Measurements from ENCODE around the gene SASS6. TPM values are rescaled to one million over a fixed set of nuclear protein-coding genes. Genes with fewer than 3 reads are reported as not detected.

Gene SASS6
- total and polyA plus RNA-seq, 2 donors (not counting 1 experiment from before 2014, with no cell fraction given): 0.79 to 1.5 TPM

- Histone ChIP-seq H3K9me3 (ENCODE audit: control insufficient read depth, insufficient read depth, low read depth, low read length) (no peaks in the 10 kb centered on the region), H3K27ac (ENCODE audit: insufficient read depth, low read length) (no peak overlapping the region), H3K36me3 (ENCODE audit: control insufficient read depth, insufficient read depth, low read length) (peaks cover 2% of the 10 kb centered on the region), H3K4me3 (replicated peaks in 1 of 4; ENCODE audit: control extremely low read depth in 1 of 4, insufficient read depth in 1 of 4, low read depth in 3 of 4, low read length in 4 of 4) (no peak overlapping the region), H3K79me2 (ENCODE audit: control insufficient read depth, insufficient read depth, low read length) (no peaks in the 10 kb centered on the region), H4K20me1 (ENCODE audit: control insufficient read depth, extremely low read depth, insufficient read depth, low read length) (no peaks in the 10 kb centered on the region), H3K27me3 (ENCODE audit: control insufficient read depth, insufficient read depth, low read length) (no peaks in the 10 kb centered on the region), H2AFZ (ENCODE audit: low read length) (no peak overlapping the region), H3K9ac (ENCODE audit: insufficient read depth, low read length) (no peak overlapping the region), H3K4me2 (ENCODE audit: extremely low read depth, insufficient read depth, low read length) (no peak overlapping the region), H3K4me1 (ENCODE audit: control insufficient read depth, extremely low read depth, insufficient read depth, low read length) (no peaks in the 10 kb centered on the region)
- no peak for DNase-seq (ENCODE audit: low read depth in 2 of 2)
- TF ChIP-seq EZH2 (IDR thresholded peaks at IDR 0.05; ENCODE audit: low read length, missing control alignments) (no peak), CTCF (conservative IDR thresholded peaks at IDR 0.05 in 1 of 2, IDR thresholded peaks at IDR 0.05 in 1 of 2; ENCODE audit: low read depth in 1 of 2, low read length in 2 of 2) (no peak)
These were observed 66.8 kb downstream of the SASS6 start for GRCh38 chr1:100065969-100066227.

- H3K4me3 ChIP-seq (replicated peaks in 1 of 4; ENCODE audit: control extremely low read depth in 1 of 4, insufficient read depth in 1 of 4, low read depth in 3 of 4, low read length in 4 of 4): no peak overlapping the region
- H3K79me2 ChIP-seq (ENCODE audit: control insufficient read depth, insufficient read depth, low read length): no peaks in the 10 kb centered on the region
- no peaks in the 10 kb centered on the region for H3K4me1 ChIP-seq (ENCODE audit: control insufficient read depth, extremely low read depth, insufficient read depth, low read length)
- no peak for TF ChIP-seq EZH2 (IDR thresholded peaks at IDR 0.05; ENCODE audit: low read length, missing control alignments)
- TF ChIP-seq CTCF (conservative IDR thresholded peaks at IDR 0.05 in 1 of 2, IDR thresholded peaks at IDR 0.05 in 1 of 2; ENCODE audit: low read depth in 1 of 2, low read length in 2 of 2): no peak
- peaks cover 2% of the 10 kb centered on the region for H3K36me3 ChIP-seq (ENCODE audit: control insufficient read depth, insufficient read depth, low read length)
- no peak overlapping the region for H2AFZ ChIP-seq (ENCODE audit: low read length)
- H3K9ac ChIP-seq (ENCODE audit: insufficient read depth, low read length): no peak overlapping the region
- H3K9me3 ChIP-seq (ENCODE audit: control insufficient read depth, insufficient read depth, low read depth, low read length): no peaks in the 10 kb centered on the region
- H4K20me1 ChIP-seq (ENCODE audit: control insufficient read depth, extremely low read depth, insufficient read depth, low read length): no peaks in the 10 kb centered on the region
- no peaks in the 10 kb centered on the region for H3K27me3 ChIP-seq (ENCODE audit: control insufficient read depth, insufficient read depth, low read length)
- DNase-seq (ENCODE audit: low read depth in 2 of 2): peak in 1 of 2 donors; percentile 17
- H3K27ac ChIP-seq (ENCODE audit: insufficient read depth, low read length): no peak overlapping the region
- no peak overlapping the region for H3K4me2 ChIP-seq (ENCODE audit: extremely low read depth, insufficient read depth, low read length)
These were observed 67.4 kb downstream of the SASS6 start for GRCh38 chr1:100065183-100065968.

GRCh38 chr1:100061681-100062080 lies 71.0 kb downstream of the SASS6 start:
- Histone ChIP-seq H2AFZ (ENCODE audit: low read length) (no peak overlapping the region), H3K27ac (ENCODE audit: insufficient read depth, low read length) (no peak overlapping the region), H3K27me3 (ENCODE audit: control insufficient read depth, insufficient read depth, low read length) (no peaks in the 10 kb centered on the region), H3K4me2 (ENCODE audit: extremely low read depth, insufficient read depth, low read length) (no peak overlapping the region), H3K36me3 (ENCODE audit: control insufficient read depth, insufficient read depth, low read length) (no peaks in the 10 kb centered on the region), H3K4me3 (replicated peaks in 1 of 4; ENCODE audit: control extremely low read depth in 1 of 4, insufficient read depth in 1 of 4, low read depth in 3 of 4, low read length in 4 of 4) (no peak overlapping the region), H4K20me1 (ENCODE audit: control insufficient read depth, extremely low read depth, insufficient read depth, low read length) (no peaks in the 10 kb centered on the region), H3K9ac (ENCODE audit: insufficient read depth, low read length) (no peak overlapping the region), H3K4me1 (ENCODE audit: control insufficient read depth, extremely low read depth, insufficient read depth, low read length) (no peaks in the 10 kb centered on the region), H3K79me2 (ENCODE audit: control insufficient read depth, insufficient read depth, low read length) (no peaks in the 10 kb centered on the region), H3K9me3 (ENCODE audit: control insufficient read depth, insufficient read depth, low read depth, low read length) (no peaks in the 10 kb centered on the region)
- TF ChIP-seq EZH2 (IDR thresholded peaks at IDR 0.05; ENCODE audit: low read length, missing control alignments) (no peak), CTCF (conservative IDR thresholded peaks at IDR 0.05 in 1 of 2, IDR thresholded peaks at IDR 0.05 in 1 of 2; ENCODE audit: low read depth in 1 of 2, low read length in 2 of 2) (no peak)
- DNase-seq (ENCODE audit: low read depth in 2 of 2): no peak

Data from fibroblast of lung (primary cell).